ENCODE data around the gene ZNF747.

- TF ChIP-seq REST (IDR thresholded peaks at IDR 0.05; ENCODE audit: low read depth, low read length) (no peak), NR2C1 (IDR thresholded peaks at IDR 0.05) (no peak)
Observed at GRCh38 chr16:30557707-30557956, 23.0 kb upstream of the ZNF747 start.
